Mononuclear cell (primary cell): ENCODE data around the gene ZNF75A. TPM values are rescaled to one million over a fixed set of nuclear protein-coding genes. Genes with fewer than 3 reads are reported as not detected.

Source experiments
- H3K27me3 ChIP-seq: 2 replicates; pipeline ENCODE4 v1.6.0; 2011; ENCODE audit warnings: low read length, control low read depth; ENCODE audit not compliant: insufficient read depth
- H3K4me1 ChIP-seq: 2 replicates; pipeline ENCODE4 v1.5.1; 2011; ENCODE audit warnings: mild to moderate bottlenecking, low read length, control low read depth; ENCODE audit not compliant: insufficient read depth
- H3K4me3 ChIP-seq: 2 replicates; pipeline ENCODE4 v1.5.1; 2011; ENCODE audit warnings: mild to moderate bottlenecking, low read length, moderate library complexity
- H3K9me3 ChIP-seq: 2 replicates; pipeline ENCODE4 v1.5.1; 2011; ENCODE audit warnings: low read depth, mild to moderate bottlenecking, control low read depth, low read length
- total RNA-seq: library from RNA; depleted of rRNA; stranded (reverse); fragments of >200 nt; gene quantifications from one replicate; pipeline ENCODE4 v1.2.3, GENCODE V29; 2012

Gene ZNF75A
- total RNA-seq, 1 donor, result 34.8 TPM

- Histone ChIP-seq H3K27me3 (no peaks in the 10 kb centered on the region), H3K9me3 (peaks cover 11% of the 10 kb centered on the region), H3K4me1 (no peaks in the 10 kb centered on the region), H3K4me3 (no peak overlapping the region)
These were observed 22.2 kb downstream of the ZNF75A start for GRCh38 chr16:3327514-3327913.

- Histone ChIP-seq H3K9me3 (peaks cover 5% of the 10 kb centered on the region), H3K4me1 (no peaks in the 10 kb centered on the region), H3K27me3 (no peaks in the 10 kb centered on the region), H3K4me3 (no peak overlapping the region)
These were observed 22.8 kb downstream of the ZNF75A start for GRCh38 chr16:3328104-3328503.

GRCh38 chr16:3328643-3329042 is 23.3 kb downstream of the ZNF75A start:
- H3K4me3 ChIP-seq, result no peak overlapping the region
- no peaks in the 10 kb centered on the region for H3K4me1 ChIP-seq
- H3K9me3 ChIP-seq, result no peaks in the 10 kb centered on the region
- no peaks in the 10 kb centered on the region for H3K27me3 ChIP-seq

- Histone ChIP-seq H3K27me3 (no peaks in the 10 kb centered on the region), H3K4me3 (no peak overlapping the region), H3K4me1 (no peaks in the 10 kb centered on the region), H3K9me3 (no peaks in the 10 kb centered on the region)
These were observed 40.7 kb downstream of the ZNF75A start for GRCh38 chr16:3346041-3346440.

- H3K4me3 ChIP-seq, result no peak overlapping the region
- no peaks in the 10 kb centered on the region for H3K4me1 ChIP-seq
These were observed 42.3 kb downstream of the ZNF75A start for GRCh38 chr16:3347586-3347985.

GRCh38 chr16:3348547-3349167 is 43.4 kb downstream of the ZNF75A start:
- Histone ChIP-seq H3K4me3 (no peak overlapping the region), H3K9me3 (no peaks in the 10 kb centered on the region), H3K4me1 (no peaks in the 10 kb centered on the region), H3K27me3 (no peaks in the 10 kb centered on the region)

More at GRCh38 chr16:3347586-3347985, 42.3 kb downstream of the ZNF75A start:
- H3K9me3 ChIP-seq, result no peaks in the 10 kb centered on the region
- no peaks in the 10 kb centered on the region for H3K27me3 ChIP-seq

GRCh38 chr16:3349175-3349574 is 43.9 kb downstream of the ZNF75A start:
- Histone ChIP-seq H3K4me1 (no peaks in the 10 kb centered on the region), H3K9me3 (no peaks in the 10 kb centered on the region), H3K4me3 (no peak overlapping the region), H3K27me3 (no peaks in the 10 kb centered on the region)

GRCh38 chr16:3355589-3355988 is 50.3 kb downstream of the ZNF75A start, which contains the start of gene OR2C1:
TSS of gene OR2C1 (plus strand) at chr16:3355889. CDS start at chr16:3355941, 52 bp downstream.
- H3K27me3 ChIP-seq, result peaks cover 5% of the 10 kb centered on the region
- no peaks in the 10 kb centered on the region for H3K9me3 ChIP-seq

GRCh38 chr16:3356118-3356517 is 50.8 kb downstream of the ZNF75A start:
- Histone ChIP-seq H3K27me3 (peaks cover 7% of the 10 kb centered on the region), H3K4me1 (no peaks in the 10 kb centered on the region), H3K9me3 (no peaks in the 10 kb centered on the region), H3K4me3 (no peak overlapping the region)

More at GRCh38 chr16:3355589-3355988, 50.3 kb downstream of the ZNF75A start, which contains the start of gene OR2C1:
- Histone ChIP-seq H3K4me1 (no peaks in the 10 kb centered on the region), H3K4me3 (no peak within 1 kb of the TSS)

- Histone ChIP-seq H3K9me3 (no peaks in the 10 kb centered on the region), H3K27me3 (peaks cover 18% of the 10 kb centered on the region), H3K4me3 (no peak overlapping the region), H3K4me1 (no peaks in the 10 kb centered on the region)
These were observed 53.6 kb downstream of the ZNF75A start for GRCh38 chr16:3358871-3359270.

GRCh38 chr16:3362931-3363330 is 57.6 kb downstream of the ZNF75A start:
- Histone ChIP-seq H3K27me3 (peaks cover 18% of the 10 kb centered on the region), H3K4me3 (no peak overlapping the region), H3K4me1 (no peaks in the 10 kb centered on the region), H3K9me3 (no peaks in the 10 kb centered on the region)

- no peaks in the 10 kb centered on the region for H3K9me3 ChIP-seq
- H3K4me3 ChIP-seq, result no peak overlapping the region
- H3K27me3 ChIP-seq, result peaks cover 18% of the 10 kb centered on the region
These were observed 58.5 kb downstream of the ZNF75A start for GRCh38 chr16:3363793-3364192.

GRCh38 chr16:3364774-3365427 is 59.6 kb downstream of the ZNF75A start:
- Histone ChIP-seq H3K4me1 (no peaks in the 10 kb centered on the region), H3K27me3 (peaks cover 18% of the 10 kb centered on the region), H3K4me3 (peak overlapping the region; percentile 32)

More at GRCh38 chr16:3363793-3364192, 58.5 kb downstream of the ZNF75A start:
- H3K4me1 ChIP-seq, result no peaks in the 10 kb centered on the region

More at GRCh38 chr16:3364774-3365427, 59.6 kb downstream of the ZNF75A start:
- no peaks in the 10 kb centered on the region for H3K9me3 ChIP-seq
